GM10248 (cell line): ENCODE data around the gene SFMBT2.

ENCODE experiments used
- CTCF ChIA-PET: fragments of 300-600 bp; sonication (Branson Sonifier 250); formaldehyde crosslinking; extraction: SDS; loops from one replicate; lab custom pipeline; 2021; ENCODE audit warnings: antibody characterized with exemption; lab: Yijun Ruan, JAX
- POLR2A ChIA-PET: fragments of 350-650 bp; sonication (Branson Sonifier 250); formaldehyde crosslinking; extraction: SDS; loops from one replicate; lab custom pipeline; 2020; ENCODE audit warnings: antibody characterized with exemption; lab: Yijun Ruan, JAX
- DNase-seq: peaks from one replicate; pipeline ENCODE4 v3.0.0; 2012; ENCODE audit errors: extremely low spot score
- TF ChIP-seq, protein P1 (sequence below): IDR thresholded peaks from 2 replicates; pipeline ENCODE4 v1.5.1; 2012; ENCODE audit warnings: mild to moderate bottlenecking, low read depth; ENCODE audit errors: extremely low read depth, missing control alignments, control extremely low read depth

The SFMBT2 gene

DNA sequence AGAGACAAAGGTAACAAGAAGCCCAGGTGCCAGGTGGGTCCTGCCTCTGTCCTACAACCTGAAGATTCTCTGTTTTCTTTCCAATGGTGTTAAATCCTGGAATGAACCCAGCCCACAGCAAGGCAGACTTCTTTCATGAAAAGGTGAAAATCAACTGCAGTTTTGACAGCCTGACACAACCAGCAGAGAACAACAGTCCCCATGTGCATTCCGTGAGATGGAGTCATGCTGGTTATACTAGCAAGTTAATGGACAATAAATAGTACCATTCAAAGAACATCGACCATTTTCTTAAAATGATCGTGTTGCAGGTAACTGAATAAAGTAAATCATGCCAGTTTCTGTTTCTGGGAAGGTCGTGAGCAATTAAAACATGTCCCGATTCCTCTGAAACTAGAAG, 131.5 kb downstream of the SFMBT2 start:
- DNase-seq = no peak
- TF ChIP-seq, protein P1, sequence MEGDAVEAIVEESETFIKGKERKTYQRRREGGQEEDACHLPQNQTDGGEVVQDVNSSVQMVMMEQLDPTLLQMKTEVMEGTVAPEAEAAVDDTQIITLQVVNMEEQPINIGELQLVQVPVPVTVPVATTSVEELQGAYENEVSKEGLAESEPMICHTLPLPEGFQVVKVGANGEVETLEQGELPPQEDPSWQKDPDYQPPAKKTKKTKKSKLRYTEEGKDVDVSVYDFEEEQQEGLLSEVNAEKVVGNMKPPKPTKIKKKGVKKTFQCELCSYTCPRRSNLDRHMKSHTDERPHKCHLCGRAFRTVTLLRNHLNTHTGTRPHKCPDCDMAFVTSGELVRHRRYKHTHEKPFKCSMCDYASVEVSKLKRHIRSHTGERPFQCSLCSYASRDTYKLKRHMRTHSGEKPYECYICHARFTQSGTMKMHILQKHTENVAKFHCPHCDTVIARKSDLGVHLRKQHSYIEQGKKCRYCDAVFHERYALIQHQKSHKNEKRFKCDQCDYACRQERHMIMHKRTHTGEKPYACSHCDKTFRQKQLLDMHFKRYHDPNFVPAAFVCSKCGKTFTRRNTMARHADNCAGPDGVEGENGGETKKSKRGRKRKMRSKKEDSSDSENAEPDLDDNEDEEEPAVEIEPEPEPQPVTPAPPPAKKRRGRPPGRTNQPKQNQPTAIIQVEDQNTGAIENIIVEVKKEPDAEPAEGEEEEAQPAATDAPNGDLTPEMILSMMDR = no peak
- ChIA-PET CTCF (interaction anchor here (1.3 kb wide), 1 partner anchor 10 kb away, joined by 4 read pairs; no protein-coding TSS in a partner anchor), POLR2A (no interaction called here)

GRCh38 chr10:7277867-7278266, 133.0 kb downstream of the SFMBT2 start:
- CTCF ChIA-PET = interaction anchor here (1.2 to 1.3 kb wide), 2 partner anchors 9 to 160 kb away, joined by 3 to 4 read pairs; no protein-coding TSS in a partner anchor
- no peak for DNase-seq
- TF ChIP-seq, protein P1 = no peak
- POLR2A ChIA-PET = no interaction called here

DNA sequence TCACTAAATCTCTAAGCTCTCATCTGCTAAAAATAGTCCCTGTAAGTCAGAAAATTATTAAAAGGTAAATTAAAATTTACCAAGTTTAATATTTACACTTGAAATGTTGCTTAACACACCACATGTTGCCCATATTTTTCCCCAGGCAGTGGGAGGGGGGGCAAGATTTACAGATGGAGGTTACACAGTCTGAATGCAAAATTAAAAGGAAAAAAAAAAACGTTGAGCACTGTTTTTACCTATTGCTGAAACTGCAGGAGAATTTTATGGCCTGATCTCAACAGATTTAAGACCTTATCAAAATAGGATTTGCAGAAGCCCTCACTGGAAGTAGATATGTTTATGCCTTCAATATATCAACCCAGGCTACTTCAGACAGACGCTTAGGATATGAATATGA, 133.4 kb downstream of the SFMBT2 start:
- ChIA-PET CTCF (no interaction called here), POLR2A (no interaction called here)
- DNase-seq = no peak
- TF ChIP-seq, protein P1 = no peak

DNA sequence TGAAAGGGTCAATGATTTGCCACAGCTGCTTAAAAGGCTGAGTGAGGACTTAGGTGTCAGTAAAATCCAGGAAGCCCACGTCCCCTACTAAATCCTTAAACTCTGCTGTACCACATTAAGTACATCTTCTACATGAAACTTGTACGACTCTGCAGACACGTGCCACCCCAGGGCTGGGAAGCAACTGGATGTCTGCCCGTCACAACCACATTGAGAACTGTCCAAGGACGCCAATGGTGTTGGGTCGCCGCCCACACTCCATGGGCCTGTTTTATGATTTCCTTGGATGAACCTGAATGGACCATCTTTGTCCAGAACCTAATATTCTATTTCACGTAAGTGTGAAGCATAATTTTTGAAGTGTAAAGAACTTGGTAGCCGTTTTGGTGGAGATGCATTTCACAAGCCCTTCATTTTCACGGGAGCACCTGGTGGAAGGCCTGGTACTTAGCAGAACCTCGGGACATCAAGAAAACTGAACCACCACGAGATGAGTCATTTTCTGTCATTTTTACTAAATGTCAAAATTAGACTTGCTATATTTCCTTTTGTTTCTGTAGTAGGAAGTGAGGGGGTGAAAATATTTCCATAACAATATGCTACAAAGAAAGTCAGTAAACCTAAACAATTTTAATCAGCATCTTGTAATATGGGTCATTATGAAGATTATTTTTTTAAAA, 134.9 kb downstream of the SFMBT2 start:
- ChIA-PET POLR2A (no interaction called here), CTCF (interaction anchor here (1.2 kb wide), 1 partner anchor 19 kb away, joined by 3 read pairs; no protein-coding TSS in a partner anchor)
- DNase-seq = no peak
- TF ChIP-seq, protein P1 = no peak

- ChIA-PET POLR2A (no interaction called here), CTCF (interaction anchor here (0.8 to 1.3 kb wide), 4 partner anchors 9 to 153 kb away, joined by 3 read pairs; no protein-coding TSS in a partner anchor)
- TF ChIP-seq, protein P1 = no peak
- DNase-seq = no peak
These were observed 136.5 kb downstream of the SFMBT2 start for GRCh38 chr10:7274293-7274692.

DNA sequence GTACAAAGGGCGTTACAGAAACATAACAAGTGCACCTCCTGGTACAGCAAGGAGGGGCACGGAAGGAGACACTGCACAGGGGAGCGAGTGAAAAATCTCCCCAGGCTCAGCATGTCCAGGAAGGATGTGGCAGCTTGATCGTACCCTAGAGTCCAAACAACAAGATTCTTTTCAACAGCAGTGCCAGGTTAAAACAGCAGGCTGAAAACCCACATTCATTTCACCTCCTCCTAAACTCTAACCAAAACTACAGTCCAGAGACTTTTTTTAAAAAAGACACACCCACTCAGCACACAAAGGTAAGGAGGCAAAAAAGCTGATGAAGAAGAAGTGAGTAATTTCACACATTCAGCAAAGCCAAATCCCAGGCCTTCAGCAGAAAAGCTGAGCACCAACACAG, 138.8 kb downstream of the SFMBT2 start:
- DNase-seq = no peak
- POLR2A ChIA-PET = no interaction called here
- CTCF ChIA-PET = interaction anchor here (0.9 to 3.3 kb wide), 4 partner anchors 10 to 47 kb away, joined by 3 to 8 read pairs (median 3); no protein-coding TSS in a partner anchor
- TF ChIP-seq, protein P1 = no peak
